HCT116 (cell line): ENCODE data around the gene COPE. TPM values are rescaled to one million over a fixed set of nuclear protein-coding genes. Genes with fewer than 3 reads are reported as not detected.

Experiments
- ATAC-seq: fragments of 200-7000 bp; cut with Tn5 transposase; 2 replicates; pipeline ENCODE4 v1.9.1; 2020; ENCODE audit warnings: mild to moderate bottlenecking, moderate library complexity
- BruUV-seq: library from RNA; stranded (reverse); fragments of 400-500 nt; replicated peaks from 2 replicates; lab custom pipeline; 2021; lab: Mats Ljungman, UMichigan
- CTCF ChIA-PET: fragments of 300-600 bp; sonication (Branson Sonifier 250); formaldehyde crosslinking; loops from one replicate; lab custom pipeline; 2021; ENCODE audit warnings: antibody characterized with exemption; lab: Charles Lee
- POLR2A ChIA-PET: fragments of 300-600, 350-600 bp; sonication (Branson Sonifier 250); formaldehyde crosslinking; loops from one replicate; lab custom pipeline; 2021; ENCODE audit warnings: antibody characterized with exemption; lab: Charles Lee
- RAD21 ChIA-PET, 2 experiments: fragments of 300-600 bp; sonication (Branson Sonifier 250); formaldehyde crosslinking; loops; one replicate each; lab custom pipeline; 2023; ENCODE audit warnings: low total read pairs in 2 of 2; ENCODE audit not compliant: uncharacterized antibody in 2 of 2, unreplicated experiment in 2 of 2, low non-redundant PET in 1 of 2; lab: Charles Lee
- DNase-seq: peaks from one replicate; pipeline ENCODE4 v3.0.0-alpha.2; 2010; ENCODE audit warnings: low read depth, low spot score
- H2AFZ ChIP-seq: fragments of 200-600 bp; shearing (Covaris generic), sonication (generic); 2 replicates; pipeline ENCODE4 v1.6.1; 2017; ENCODE audit warnings: low read depth, mixed run types, mixed read lengths, antibody characterized with exemption, low read length; ENCODE audit not compliant: poor library complexity, severe bottlenecking
- H3K27ac ChIP-seq: 2 replicates; pipeline ENCODE4 v1.5.1; 2012; ENCODE audit warnings: low read depth, low read length
- H3K27me3 ChIP-seq: fragments of 200-600 bp; sonication (generic); 2 replicates; pipeline ENCODE4 v1.6.1; 2016; ENCODE audit warnings: mixed run types, low read length, mixed read lengths; ENCODE audit not compliant: insufficient read depth
- H3K36me3 ChIP-seq, 2 experiments: fragments of 200-500 bp in 1 of 2; fragments of 200-600 bp in 1 of 2; sonication (Bioruptor generic) in 1 of 2; sonication (generic) in 1 of 2; 2 replicates each; pipeline versions ENCODE4 v1.5.1 to v1.6.1; 2014 to 2016; ENCODE audit warnings: low read length in 2 of 2, inconsistent platforms in 1 of 2, mixed read lengths in 1 of 2, mixed run types in 1 of 2; ENCODE audit not compliant: insufficient read depth in 2 of 2, control insufficient read depth in 1 of 2
- H3K4me1 ChIP-seq, 2 experiments: fragments of 200-600 bp in 1 of 2; sonication (generic) in 1 of 2; 2 replicates each; pipeline versions ENCODE4 v1.5.1 to v1.6.1; 2012 to 2017; ENCODE audit warnings: low read length in 2 of 2, inconsistent platforms in 1 of 2, mild to moderate bottlenecking in 1 of 2, mixed read lengths in 1 of 2, mixed run types in 1 of 2, moderate library complexity in 1 of 2; ENCODE audit not compliant: insufficient read depth in 2 of 2, control insufficient read depth in 1 of 2
- H3K4me2 ChIP-seq: fragments of 200-600 bp; sonication (generic); 2 replicates; pipeline ENCODE4 v1.6.1; 2017; ENCODE audit warnings: mixed run types, low read length, mixed read lengths
- H3K4me3 ChIP-seq, 2 experiments: fragments of 200-600 bp in 1 of 2; sonication (generic) in 1 of 2; replicated peaks in 1 of 2; 2 replicates each; pipeline ENCODE4 v1.5.1; 2011 to 2016; ENCODE audit warnings: low read length in 2 of 2, control low read depth in 1 of 2, low read depth in 1 of 2, mild to moderate bottlenecking in 1 of 2, mixed read lengths in 1 of 2, mixed run types in 1 of 2
- H3K79me2 ChIP-seq: fragments of 200-600 bp; sonication (generic); 2 replicates; pipeline ENCODE4 v1.6.1; 2017; ENCODE audit warnings: mild to moderate bottlenecking, mixed run types, low read length, moderate library complexity, mixed read lengths; ENCODE audit not compliant: insufficient read depth
- H3K9ac ChIP-seq: fragments of 200-600 bp; sonication (generic); 2 replicates; pipeline ENCODE4 v1.6.1; 2016; ENCODE audit warnings: low read length, mixed read lengths
- H3K9me2 ChIP-seq: fragments of 200-600 bp; sonication (generic), shearing (Covaris generic); 2 replicates; pipeline ENCODE4 v1.6.1; 2017; ENCODE audit warnings: mixed run types, mild to moderate bottlenecking, moderate library complexity; ENCODE audit not compliant: insufficient read depth
- H3K9me3 ChIP-seq, 2 experiments: fragments of 200-500 bp in 1 of 2; fragments of 200-600 bp in 1 of 2; sonication (Bioruptor generic) in 1 of 2; sonication (generic) in 1 of 2; 2 replicates each; pipeline ENCODE4 v1.6.1; 2014 to 2017; ENCODE audit warnings: low read length in 2 of 2, mixed read lengths in 2 of 2, inconsistent platforms in 1 of 2, low read depth in 1 of 2, mild to moderate bottlenecking in 1 of 2, mixed run types in 1 of 2, moderate library complexity in 1 of 2; ENCODE audit not compliant: control insufficient read depth in 1 of 2, insufficient read depth in 1 of 2
- H4K20me1 ChIP-seq: fragments of 200-600 bp; sonication (generic), shearing (Covaris generic); 2 replicates; pipeline ENCODE4 v1.6.1; 2017; ENCODE audit warnings: mixed run types, mild to moderate bottlenecking, moderate library complexity; ENCODE audit not compliant: insufficient read depth
- EZH2 ChIP-seq: fragments of 200-600 bp; sonication (generic); IDR thresholded peaks from 2 replicates; pipeline ENCODE4 v1.6.1; 2017; ENCODE audit warnings: antibody characterized with exemption, mixed run types
- FOSL1 ChIP-seq: IDR thresholded peaks from 2 replicates; pipeline ENCODE4 v1.6.1; 2012; ENCODE audit warnings: low read depth
- JUND ChIP-seq: IDR thresholded peaks from 2 replicates; pipeline ENCODE4 v1.6.1; 2012
- POLR2A ChIP-seq: IDR thresholded peaks from 2 replicates; pipeline ENCODE4 v1.7.0; 2011; ENCODE audit warnings: borderline replicate concordance; ENCODE audit not compliant: insufficient read depth, insufficient read length; ENCODE audit errors: extremely low read depth
- POLR2AphosphoS5 ChIP-seq: IDR thresholded peaks from 2 replicates; pipeline ENCODE4 v1.6.1; 2011; ENCODE audit warnings: mild to moderate bottlenecking, low read depth, low read length, moderate library complexity
- RAD21 ChIP-seq: IDR thresholded peaks from 2 replicates; pipeline ENCODE4 v1.6.1; 2012; ENCODE audit warnings: low read depth, mild to moderate bottlenecking
- SIN3A ChIP-seq: IDR thresholded peaks from 2 replicates; pipeline ENCODE4 v1.6.1; 2012; ENCODE audit warnings: low read depth
- SP1 ChIP-seq: IDR thresholded peaks from 2 replicates; pipeline ENCODE4 v1.6.1; 2012; ENCODE audit warnings: low read depth
- TCF7L2 ChIP-seq: IDR thresholded peaks from 2 replicates; pipeline ENCODE4 v1.7.0; 2011; ENCODE audit warnings: borderline replicate concordance, inconsistent platforms; ENCODE audit not compliant: insufficient read depth, insufficient read length; ENCODE audit errors: extremely low read depth
- YY1 ChIP-seq: IDR thresholded peaks from 2 replicates; pipeline ENCODE4 v1.6.1; 2011; ENCODE audit warnings: low read length, low read depth, moderate library complexity, mild to moderate bottlenecking; ENCODE audit not compliant: insufficient replicate concordance; ENCODE audit errors: extremely low read depth
- ZFX ChIP-seq: fragments of 450-650 bp; IDR thresholded peaks from 2 replicates; pipeline ENCODE4 v1.6.1; 2017
- intact Hi-C: fragments of 100-400 bp; cut with micrococcal nuclease; formaldehyde crosslinking; loops from 2 replicates; pipeline ENCODE4 v1.10.0; 2022
- total RNA-seq: library from RNA; stranded (reverse); gene quantifications from one replicate; pipeline ENCODE4 v1.2.1, GENCODE V29; 2021; ENCODE audit not compliant: unreplicated experiment
- TF ChIP-seq, protein P1 (sequence below), 3 experiments: fragments of 200-600 bp in 1 of 3; sonication (generic) in 1 of 3; IDR thresholded peaks in 2 of 3; conservative IDR thresholded peaks in 1 of 3; 2 replicates each; pipeline ENCODE4 v1.5.1; 2012 to 2017; ENCODE audit warnings: low read depth in 2 of 3, low read length in 2 of 3, antibody characterized with exemption in 1 of 3, borderline replicate concordance in 1 of 3, control low read depth in 1 of 3, mild to moderate bottlenecking in 1 of 3, mixed read lengths in 1 of 3, mixed run types in 1 of 3, moderate library complexity in 1 of 3; ENCODE audit not compliant: insufficient read depth in 1 of 3
- TF ChIP-seq, protein P2 (sequence below): IDR thresholded peaks from 2 replicates; pipeline ENCODE4 v1.6.1; 2012

COPE gene
- total RNA-seq, 1 experiment from 2014 or later = 263 TPM

DNA sequence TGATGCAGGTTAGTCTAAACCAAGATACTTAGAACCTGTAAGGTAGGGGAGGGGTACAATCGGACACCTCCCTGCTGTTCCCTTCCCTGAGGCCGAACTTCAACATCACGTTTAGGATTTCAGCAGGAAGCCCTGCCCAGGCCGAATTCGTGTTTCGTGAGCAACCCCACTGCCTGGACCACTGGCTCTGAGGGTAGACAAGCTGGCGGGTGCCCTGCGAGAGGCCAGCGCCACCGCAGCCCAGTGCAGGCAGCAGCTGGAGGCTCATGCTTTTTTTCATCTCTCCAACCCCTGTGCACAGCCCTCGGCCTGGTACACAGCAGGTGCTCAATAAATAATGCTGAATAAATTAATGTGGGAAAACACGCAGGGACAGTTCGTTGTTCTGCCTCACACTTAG is 14.1 kb upstream of the COPE start:
- ChIA-PET POLR2A (no interaction called here), CTCF (no interaction called here), RAD21 (interaction anchor here in 1 of 2 experiments (0.6 kb wide), 1 partner anchor 654 kb away, joined by 3 read pairs; no protein-coding TSS in a partner anchor)
- Histone ChIP-seq H3K27ac (no peak overlapping the region), H3K27me3 (no peaks in the 10 kb centered on the region), H3K9me2 (no peaks in the 10 kb centered on the region), H3K4me2 (no peak overlapping the region), H3K79me2 (no peaks in the 10 kb centered on the region)
- no peak for DNase-seq
- intact Hi-C loops = no loop called here
- no TSS peak for BruUV-seq
- no peak for TF ChIP-seq JUND
- no peak for TF ChIP-seq FOSL1
- TF ChIP-seq, protein P1, sequence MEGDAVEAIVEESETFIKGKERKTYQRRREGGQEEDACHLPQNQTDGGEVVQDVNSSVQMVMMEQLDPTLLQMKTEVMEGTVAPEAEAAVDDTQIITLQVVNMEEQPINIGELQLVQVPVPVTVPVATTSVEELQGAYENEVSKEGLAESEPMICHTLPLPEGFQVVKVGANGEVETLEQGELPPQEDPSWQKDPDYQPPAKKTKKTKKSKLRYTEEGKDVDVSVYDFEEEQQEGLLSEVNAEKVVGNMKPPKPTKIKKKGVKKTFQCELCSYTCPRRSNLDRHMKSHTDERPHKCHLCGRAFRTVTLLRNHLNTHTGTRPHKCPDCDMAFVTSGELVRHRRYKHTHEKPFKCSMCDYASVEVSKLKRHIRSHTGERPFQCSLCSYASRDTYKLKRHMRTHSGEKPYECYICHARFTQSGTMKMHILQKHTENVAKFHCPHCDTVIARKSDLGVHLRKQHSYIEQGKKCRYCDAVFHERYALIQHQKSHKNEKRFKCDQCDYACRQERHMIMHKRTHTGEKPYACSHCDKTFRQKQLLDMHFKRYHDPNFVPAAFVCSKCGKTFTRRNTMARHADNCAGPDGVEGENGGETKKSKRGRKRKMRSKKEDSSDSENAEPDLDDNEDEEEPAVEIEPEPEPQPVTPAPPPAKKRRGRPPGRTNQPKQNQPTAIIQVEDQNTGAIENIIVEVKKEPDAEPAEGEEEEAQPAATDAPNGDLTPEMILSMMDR (IDR thresholded peaks at IDR 0.05 in 2 of 3, conservative IDR thresholded peaks at IDR 0.05 in 1 of 3; ENCODE audit: borderline replicate concordance in 1 of 3, insufficient read depth in 1 of 3, low read depth in 2 of 3, low read length in 2 of 3) = no peak
- no peak for TF ChIP-seq SIN3A
- TF ChIP-seq POLR2AphosphoS5 = no peak
- no peak for TF ChIP-seq EZH2
- TF ChIP-seq, protein P2, sequence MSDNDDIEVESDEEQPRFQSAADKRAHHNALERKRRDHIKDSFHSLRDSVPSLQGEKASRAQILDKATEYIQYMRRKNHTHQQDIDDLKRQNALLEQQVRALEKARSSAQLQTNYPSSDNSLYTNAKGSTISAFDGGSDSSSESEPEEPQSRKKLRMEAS = no peak
- TF ChIP-seq TCF7L2 = no peak
- TF ChIP-seq ZFX = no peak
- TF ChIP-seq YY1 = no peak
- no peak for TF ChIP-seq SP1
- no peak for TF ChIP-seq RAD21
- TF ChIP-seq POLR2A = no peak
- TF ChIP-seq, all 23 proteins: peak for 0
- Histone ChIP-seq H3K36me3 (peaks cover 6 to 16% of the 10 kb centered on the region in 2 experiments; a peak in 3 of 4 replicates), H3K9ac (no peak overlapping the region), H3K4me1 (peaks cover 6 to 20% of the 10 kb centered on the region in 2 experiments; a peak in 3 of 4 replicates), H3K9me3 (no peaks in the 10 kb centered on the region), H4K20me1 (no peaks in the 10 kb centered on the region), H2AFZ (no peak overlapping the region), H3K4me3 (no peak overlapping the region)
- ATAC-seq = no peak
